OCI-LY3 (cell line): ENCODE measurements around the gene TMEM266.

Source experiments
- H2AFZ ChIP-seq: fragments of 200-600, 300-600 bp; shearing (Covaris generic); 2 replicates; pipeline ENCODE4 v1.6.0; 2014; ENCODE audit warnings: antibody characterized with exemption, low read depth, low read length
- H3K27ac ChIP-seq: fragments of 200-600, 300-600 bp; sonication (generic); 2 replicates; pipeline ENCODE4 v1.5.1; 2014; ENCODE audit warnings: mild to moderate bottlenecking, low read length, moderate library complexity, mixed read lengths
- H3K27me3 ChIP-seq: fragments of 200-600, 300-600 bp; sonication (generic); 2 replicates; pipeline ENCODE4 v1.6.1; 2014; ENCODE audit warnings: low read depth, low read length, mixed read lengths
- H3K36me3 ChIP-seq: fragments of 200-600, 300-600 bp; sonication (generic); replicated peaks from 2 replicates; pipeline ENCODE3; 2014; ENCODE audit warnings: low read depth, low read length, mixed read lengths
- H3K4me1 ChIP-seq: fragments of 300-600, 200-600 bp; sonication (generic); 2 replicates; pipeline ENCODE4 v1.6.1; 2014; ENCODE audit warnings: low read length, mixed read lengths
- H3K4me2 ChIP-seq: fragments of 200-600, 300-600 bp; sonication (generic); 2 replicates; pipeline ENCODE4 v1.6.1; 2014; ENCODE audit warnings: low read length, mixed read lengths
- H3K4me3 ChIP-seq: fragments of 300-600, 200-600 bp; sonication (generic); 2 replicates; pipeline ENCODE4 v1.5.1; 2014; ENCODE audit warnings: antibody characterized with exemption, mild to moderate bottlenecking, low read length, moderate library complexity
- H3K79me2 ChIP-seq: fragments of 300-600, 200-600 bp; shearing (Covaris generic); 2 replicates; pipeline ENCODE4 v1.6.1; 2014; ENCODE audit warnings: mild to moderate bottlenecking, low read length, mixed read lengths
- H3K9ac ChIP-seq: fragments of 300-600, 200-600 bp; shearing (Covaris generic); 2 replicates; pipeline ENCODE4 v1.6.0; 2014; ENCODE audit warnings: mild to moderate bottlenecking, low read length, moderate library complexity
- H3K9me3 ChIP-seq: fragments of 200-600, 300-600 bp; shearing (Covaris generic); 2 replicates; pipeline ENCODE4 v1.6.1; 2014; ENCODE audit warnings: low read length, mixed read lengths; ENCODE audit not compliant: insufficient read depth
- H4K20me1 ChIP-seq: fragments of 200-600, 300-600 bp; sonication (generic); 2 replicates; pipeline ENCODE4 v1.6.1; 2016; ENCODE audit warnings: low read length, mixed read lengths; ENCODE audit not compliant: insufficient read depth
- CTCF ChIP-seq: fragments of 200-600, 300-600 bp; sonication (generic); IDR thresholded peaks from 2 replicates; pipeline ENCODE4 v1.5.1; 2014; ENCODE audit warnings: antibody characterized with exemption, low read length, low read depth
- EZH2phosphoT487 ChIP-seq: fragments of 200-600 bp; shearing (Covaris generic); IDR thresholded peaks from 2 replicates; pipeline ENCODE4 v1.6.1; 2018; ENCODE audit warnings: antibody characterized with exemption, mixed run types, low read depth

The TMEM266 gene

GRCh38 chr15:76251717-76252116 is 191.9 kb downstream of the TMEM266 start:
- Histone ChIP-seq H3K4me1 (no peaks in the 10 kb centered on the region), H3K9me3 (no peaks in the 10 kb centered on the region; the same call in 1 of the 2 replicates), H4K20me1 (no peaks in the 10 kb centered on the region; the same call in 1 of the 2 replicates), H3K27me3 (no peaks in the 10 kb centered on the region), H3K4me3 (no peak overlapping the region), H2AFZ (no peak overlapping the region), H3K36me3 (peaks cover 23% of the 10 kb centered on the region), H3K4me2 (no peak overlapping the region), H3K27ac (no peak overlapping the region), H3K9ac (no peak overlapping the region), H3K79me2 (no peaks in the 10 kb centered on the region)
- no peak for TF ChIP-seq CTCF
- no peak for TF ChIP-seq EZH2phosphoT487

GRCh38 chr15:76252249-76252648 is 192.5 kb downstream of the TMEM266 start:
- no peaks in the 10 kb centered on the region for H3K79me2 ChIP-seq
- H2AFZ ChIP-seq, result no peak overlapping the region
- peaks cover 24% of the 10 kb centered on the region for H3K36me3 ChIP-seq
- no peak for TF ChIP-seq CTCF
- no peaks in the 10 kb centered on the region; the same call in 1 of the 2 replicates for H3K9me3 ChIP-seq
- H4K20me1 ChIP-seq, result no peaks in the 10 kb centered on the region; the same call in 1 of the 2 replicates
- H3K27me3 ChIP-seq, result no peaks in the 10 kb centered on the region
- no peak overlapping the region for H3K9ac ChIP-seq
- H3K27ac ChIP-seq, result no peak overlapping the region
- no peak overlapping the region for H3K4me3 ChIP-seq
- no peaks in the 10 kb centered on the region for H3K4me1 ChIP-seq
- no peak overlapping the region for H3K4me2 ChIP-seq

DNA sequence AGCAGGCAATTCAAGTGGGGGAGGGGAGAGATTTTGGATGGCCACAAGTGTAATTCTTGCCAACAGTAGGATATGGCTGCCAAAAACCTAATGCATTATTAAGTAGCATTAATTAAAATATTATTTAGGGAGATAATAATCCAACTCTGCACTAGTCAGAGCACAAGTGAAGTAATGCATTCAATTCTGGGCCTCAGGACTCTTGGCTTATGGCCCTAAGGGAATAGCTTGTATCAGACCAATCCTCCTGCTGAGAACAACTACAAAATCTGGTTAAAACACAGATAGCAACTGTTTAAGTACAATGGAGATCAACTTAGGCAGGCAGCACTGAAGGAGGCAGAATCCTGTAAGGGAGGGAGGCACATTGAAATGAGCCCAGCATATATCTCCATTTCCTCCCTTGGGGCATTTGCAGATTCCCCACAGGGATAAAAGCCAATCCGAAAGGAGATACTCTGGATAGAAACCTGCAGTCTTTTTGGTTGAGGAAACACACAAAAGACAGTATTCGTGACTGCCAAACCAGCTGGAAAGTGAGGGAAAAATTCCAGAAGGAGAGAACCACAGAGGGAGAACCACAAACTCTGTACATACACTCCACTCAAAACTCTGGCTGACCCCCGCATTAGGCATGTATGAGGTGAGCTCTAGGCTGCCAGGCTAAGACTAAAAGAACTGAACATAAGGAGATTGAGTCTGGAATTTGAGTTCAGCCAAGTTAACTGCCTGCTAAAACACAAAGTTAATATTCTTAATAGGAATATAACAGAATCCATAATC is 194.1 kb downstream of the TMEM266 start:
- Histone ChIP-seq H3K9me3 (no peaks in the 10 kb centered on the region; the same call in 1 of the 2 replicates), H2AFZ (no peak overlapping the region), H3K4me2 (no peak overlapping the region), H3K4me1 (no peaks in the 10 kb centered on the region), H4K20me1 (no peaks in the 10 kb centered on the region), H3K79me2 (no peaks in the 10 kb centered on the region), H3K9ac (no peak overlapping the region), H3K27me3 (no peaks in the 10 kb centered on the region), H3K27ac (no peak overlapping the region), H3K4me3 (no peak overlapping the region), H3K36me3 (peaks cover 31% of the 10 kb centered on the region)
- TF ChIP-seq CTCF, result no peak
- no peak for TF ChIP-seq EZH2phosphoT487
